HCT116 (cell line): ENCODE measurements around the gene AAK1. TPM values are rescaled to one million over a fixed set of nuclear protein-coding genes. Genes with fewer than 3 reads are reported as not detected.
"Not testable (repeated sequence)": the region's sequence is repeated elsewhere in the genome, so short reads cannot be mapped to it uniquely, and the experiment has no call there.

ENCODE experiments used
- ATAC-seq: fragments of 200-7000 bp; cut with Tn5 transposase; 2 replicates; pipeline ENCODE4 v1.9.1; 2020; ENCODE audit warnings: mild to moderate bottlenecking, moderate library complexity
- BruUV-seq: library from RNA; stranded (reverse); fragments of 400-500 nt; replicated peaks from 2 replicates; lab custom pipeline; 2021; lab: Mats Ljungman, UMichigan
- CTCF ChIA-PET: fragments of 300-600 bp; sonication (Branson Sonifier 250); formaldehyde crosslinking; loops from one replicate; lab custom pipeline; 2021; ENCODE audit warnings: antibody characterized with exemption; lab: Charles Lee
- POLR2A ChIA-PET: fragments of 300-600, 350-600 bp; sonication (Branson Sonifier 250); formaldehyde crosslinking; loops from one replicate; lab custom pipeline; 2021; ENCODE audit warnings: antibody characterized with exemption; lab: Charles Lee
- RAD21 ChIA-PET, 2 experiments: fragments of 300-600 bp; sonication (Branson Sonifier 250); formaldehyde crosslinking; loops; one replicate each; lab custom pipeline; 2023; ENCODE audit warnings: low total read pairs in 2 of 2; ENCODE audit not compliant: uncharacterized antibody in 2 of 2, unreplicated experiment in 2 of 2, low non-redundant PET in 1 of 2; lab: Charles Lee
- DNase-seq: peaks from one replicate; pipeline ENCODE4 v3.0.0-alpha.2; 2010; ENCODE audit warnings: low read depth, low spot score
- H2AFZ ChIP-seq: fragments of 200-600 bp; shearing (Covaris generic), sonication (generic); 2 replicates; pipeline ENCODE4 v1.6.1; 2017; ENCODE audit warnings: low read depth, mixed run types, mixed read lengths, antibody characterized with exemption, low read length; ENCODE audit not compliant: poor library complexity, severe bottlenecking
- H3K27ac ChIP-seq: 2 replicates; pipeline ENCODE4 v1.5.1; 2012; ENCODE audit warnings: low read depth, low read length
- H3K27me3 ChIP-seq: fragments of 200-600 bp; sonication (generic); 2 replicates; pipeline ENCODE4 v1.6.1; 2016; ENCODE audit warnings: mixed run types, low read length, mixed read lengths; ENCODE audit not compliant: insufficient read depth
- H3K36me3 ChIP-seq, 2 experiments: fragments of 200-500 bp in 1 of 2; fragments of 200-600 bp in 1 of 2; sonication (Bioruptor generic) in 1 of 2; sonication (generic) in 1 of 2; 2 replicates each; pipeline versions ENCODE4 v1.5.1 to v1.6.1; 2014 to 2016; ENCODE audit warnings: low read length in 2 of 2, inconsistent platforms in 1 of 2, mixed read lengths in 1 of 2, mixed run types in 1 of 2; ENCODE audit not compliant: insufficient read depth in 2 of 2, control insufficient read depth in 1 of 2
- H3K4me1 ChIP-seq, 2 experiments: fragments of 200-600 bp in 1 of 2; sonication (generic) in 1 of 2; 2 replicates each; pipeline versions ENCODE4 v1.5.1 to v1.6.1; 2012 to 2017; ENCODE audit warnings: low read length in 2 of 2, inconsistent platforms in 1 of 2, mild to moderate bottlenecking in 1 of 2, mixed read lengths in 1 of 2, mixed run types in 1 of 2, moderate library complexity in 1 of 2; ENCODE audit not compliant: insufficient read depth in 2 of 2, control insufficient read depth in 1 of 2
- H3K4me2 ChIP-seq: fragments of 200-600 bp; sonication (generic); 2 replicates; pipeline ENCODE4 v1.6.1; 2017; ENCODE audit warnings: mixed run types, low read length, mixed read lengths
- H3K4me3 ChIP-seq, 2 experiments: fragments of 200-600 bp in 1 of 2; sonication (generic) in 1 of 2; replicated peaks in 1 of 2; 2 replicates each; pipeline ENCODE4 v1.5.1; 2011 to 2016; ENCODE audit warnings: low read length in 2 of 2, control low read depth in 1 of 2, low read depth in 1 of 2, mild to moderate bottlenecking in 1 of 2, mixed read lengths in 1 of 2, mixed run types in 1 of 2
- H3K79me2 ChIP-seq: fragments of 200-600 bp; sonication (generic); 2 replicates; pipeline ENCODE4 v1.6.1; 2017; ENCODE audit warnings: mild to moderate bottlenecking, mixed run types, low read length, moderate library complexity, mixed read lengths; ENCODE audit not compliant: insufficient read depth
- H3K9ac ChIP-seq: fragments of 200-600 bp; sonication (generic); 2 replicates; pipeline ENCODE4 v1.6.1; 2016; ENCODE audit warnings: low read length, mixed read lengths
- H3K9me2 ChIP-seq: fragments of 200-600 bp; sonication (generic), shearing (Covaris generic); 2 replicates; pipeline ENCODE4 v1.6.1; 2017; ENCODE audit warnings: mixed run types, mild to moderate bottlenecking, moderate library complexity; ENCODE audit not compliant: insufficient read depth
- H3K9me3 ChIP-seq, 2 experiments: fragments of 200-500 bp in 1 of 2; fragments of 200-600 bp in 1 of 2; sonication (Bioruptor generic) in 1 of 2; sonication (generic) in 1 of 2; 2 replicates each; pipeline ENCODE4 v1.6.1; 2014 to 2017; ENCODE audit warnings: low read length in 2 of 2, mixed read lengths in 2 of 2, inconsistent platforms in 1 of 2, low read depth in 1 of 2, mild to moderate bottlenecking in 1 of 2, mixed run types in 1 of 2, moderate library complexity in 1 of 2; ENCODE audit not compliant: control insufficient read depth in 1 of 2, insufficient read depth in 1 of 2
- H4K20me1 ChIP-seq: fragments of 200-600 bp; sonication (generic), shearing (Covaris generic); 2 replicates; pipeline ENCODE4 v1.6.1; 2017; ENCODE audit warnings: mixed run types, mild to moderate bottlenecking, moderate library complexity; ENCODE audit not compliant: insufficient read depth
- ATF3 ChIP-seq: IDR thresholded peaks from 2 replicates; pipeline ENCODE4 v1.6.1; 2012
- CBX3 ChIP-seq: IDR thresholded peaks from 2 replicates; pipeline ENCODE4 v1.6.1; 2012; ENCODE audit warnings: low read depth
- CEBPB ChIP-seq: IDR thresholded peaks from 2 replicates; pipeline ENCODE4 v1.6.1; 2012; ENCODE audit warnings: low read depth
- EZH2 ChIP-seq: fragments of 200-600 bp; sonication (generic); IDR thresholded peaks from 2 replicates; pipeline ENCODE4 v1.6.1; 2017; ENCODE audit warnings: antibody characterized with exemption, mixed run types
- MAX ChIP-seq: IDR thresholded peaks from 2 replicates; pipeline ENCODE4 v1.6.1; 2012
- POLR2A ChIP-seq: IDR thresholded peaks from 2 replicates; pipeline ENCODE4 v1.7.0; 2011; ENCODE audit warnings: borderline replicate concordance; ENCODE audit not compliant: insufficient read depth, insufficient read length; ENCODE audit errors: extremely low read depth
- POLR2AphosphoS5 ChIP-seq: IDR thresholded peaks from 2 replicates; pipeline ENCODE4 v1.6.1; 2011; ENCODE audit warnings: mild to moderate bottlenecking, low read depth, low read length, moderate library complexity
- RAD21 ChIP-seq: IDR thresholded peaks from 2 replicates; pipeline ENCODE4 v1.6.1; 2012; ENCODE audit warnings: low read depth, mild to moderate bottlenecking
- SIN3A ChIP-seq: IDR thresholded peaks from 2 replicates; pipeline ENCODE4 v1.6.1; 2012; ENCODE audit warnings: low read depth
- SP1 ChIP-seq: IDR thresholded peaks from 2 replicates; pipeline ENCODE4 v1.6.1; 2012; ENCODE audit warnings: low read depth
- SRF ChIP-seq: IDR thresholded peaks from 2 replicates; pipeline ENCODE4 v1.6.1; 2012; ENCODE audit warnings: low read depth
- YY1 ChIP-seq: IDR thresholded peaks from 2 replicates; pipeline ENCODE4 v1.6.1; 2011; ENCODE audit warnings: low read length, low read depth, moderate library complexity, mild to moderate bottlenecking; ENCODE audit not compliant: insufficient replicate concordance; ENCODE audit errors: extremely low read depth
- ZBTB33 ChIP-seq: IDR thresholded peaks from 2 replicates; pipeline ENCODE4 v1.6.1; 2011; ENCODE audit warnings: mild to moderate bottlenecking, low read length, moderate library complexity; ENCODE audit not compliant: insufficient replicate concordance; ENCODE audit errors: extremely low read depth
- intact Hi-C: fragments of 100-400 bp; cut with micrococcal nuclease; formaldehyde crosslinking; loops from 2 replicates; pipeline ENCODE4 v1.10.0; 2022
- total RNA-seq: library from RNA; stranded (reverse); gene quantifications from one replicate; pipeline ENCODE4 v1.2.1, GENCODE V29; 2021; ENCODE audit not compliant: unreplicated experiment

AAK1 gene
- total RNA-seq, 1 experiment from 2014 or later: 32.0 TPM

- Histone ChIP-seq H3K4me1 (peaks cover 0 to 14% of the 10 kb centered on the region in 2 experiments; a peak in 2 of 4 replicates), H3K4me3 (no peak overlapping the region), H2AFZ (no peak overlapping the region), H3K27me3 (no peaks in the 10 kb centered on the region), H3K4me2 (no peak overlapping the region), H3K9me2 (no peaks in the 10 kb centered on the region), H3K9ac (no peak overlapping the region), H3K79me2 (no peaks in the 10 kb centered on the region), H4K20me1 (no peaks in the 10 kb centered on the region), H3K27ac (no peak overlapping the region), H3K36me3 (no peaks in the 10 kb centered on the region), H3K9me3 (no peaks in the 10 kb centered on the region)
- POLR2A ChIA-PET: no interaction called here
- ATAC-seq: no peak
- no peak for DNase-seq
- TF ChIP-seq EZH2: no peak
- no peak for TF ChIP-seq POLR2AphosphoS5
- TF ChIP-seq SIN3A: no peak
- no peak for TF ChIP-seq RAD21
- TF ChIP-seq SP1: no peak
- no peak for TF ChIP-seq ATF3
- no peak for TF ChIP-seq ZBTB33
- no peak for TF ChIP-seq POLR2A
- no peak for TF ChIP-seq CEBPB
- TF ChIP-seq CBX3: no peak
- no peak for TF ChIP-seq MAX
- TF ChIP-seq SRF: no peak
- TF ChIP-seq YY1: no peak
- intact Hi-C loops: no loop called here
- BruUV-seq: no TSS peak
- RAD21 ChIA-PET: no interaction called here
- CTCF ChIA-PET: no interaction called here
Observed at GRCh38 chr2:69623236-69623635, 20.3 kb downstream of the AAK1 start.

GRCh38 chr2:69622805-69623204 is 20.7 kb downstream of the AAK1 start:
- H3K36me3 ChIP-seq, H4K20me1 ChIP-seq, ATAC-seq, H3K9me2 ChIP-seq, H2AFZ ChIP-seq, RAD21 ChIA-PET, H3K9ac ChIP-seq, H3K4me3 ChIP-seq, H3K4me2 ChIP-seq, intact Hi-C loops, DNase-seq, H3K27ac ChIP-seq, H3K27me3 ChIP-seq, H3K79me2 ChIP-seq, BruUV-seq, CTCF ChIA-PET, H3K9me3 ChIP-seq: not testable (repeated sequence)
- POLR2A ChIA-PET: interaction anchor here (0.9 kb wide), 1 partner anchor 8 kb away, joined by 3 read pairs; no protein-coding TSS in a partner anchor
- H3K4me1 ChIP-seq: peaks cover 1 to 17% of the 10 kb centered on the region in 2 experiments; a peak in 3 of 4 replicates

- H4K20me1 ChIP-seq, DNase-seq, H2AFZ ChIP-seq, H3K4me2 ChIP-seq, intact Hi-C loops, BruUV-seq, ATAC-seq, H3K9me2 ChIP-seq, H3K79me2 ChIP-seq, H3K4me3 ChIP-seq, CTCF ChIA-PET, H3K27me3 ChIP-seq, H3K27ac ChIP-seq, H3K36me3 ChIP-seq, H3K9ac ChIP-seq, H3K9me3 ChIP-seq, RAD21 ChIA-PET: not testable (repeated sequence)
- H3K4me1 ChIP-seq: peaks cover 8 to 24% of the 10 kb centered on the region in 2 experiments
- POLR2A ChIA-PET: interaction anchor here (0.9 kb wide), 1 partner anchor 9 kb away, joined by 3 read pairs; no protein-coding TSS in a partner anchor
Observed at GRCh38 chr2:69622017-69622540, 21.5 kb downstream of the AAK1 start.
